GM12892 (cell line): Measurements from ENCODE around the gene ERCC4. TPM values are rescaled to one million over a fixed set of nuclear protein-coding genes. Genes with fewer than 3 reads are reported as not detected.
"Not testable (repeated sequence)": the region's sequence is repeated elsewhere in the genome, so short reads cannot be mapped to it uniquely, and the experiment has no call there.

Experiments used
- DNase-seq: peaks from one replicate; pipeline ENCODE4 v3.0.0; 2011; ENCODE audit not compliant: insufficient read length
- FAIRE-seq: peaks from 2 replicates; lab custom pipeline; 2011; peaks lifted over from hg19 to GRCh38; lab: Jason Lieb, UNC
- POLR2A ChIP-seq: IDR thresholded peaks from 2 replicates; pipeline ENCODE4 v1.6.1; 2011; ENCODE audit warnings: low read depth, low read length, control low read depth
- POLR2AphosphoS5 ChIP-seq: IDR thresholded peaks from 2 replicates; pipeline ENCODE4 v1.6.1; 2011; ENCODE audit warnings: low read depth, low read length, control low read depth
- TAF1 ChIP-seq: IDR thresholded peaks from 2 replicates; pipeline ENCODE4 v1.6.1; 2011; ENCODE audit warnings: low read depth, mild to moderate bottlenecking, control low read depth, low read length, borderline replicate concordance
- polyA plus RNA-seq: library from polyadenylated mRNA; unstranded; fragments of >200 nt; gene quantifications from one replicate; pipeline ENCODE4 v1.2.1, GENCODE V29; 2012; ENCODE audit warnings: missing spikeins, inconsistent platforms; ENCODE audit not compliant: missing spikeins

ERCC4 gene
- 3.6 TPM for polyA plus RNA-seq

GRCh38 chr16:13919683-13920509 lies at the start of gene ERCC4:
Gene ERCC4 (plus strand): TSS chr16:13920154. CDS start chr16:13920166, 12 bp downstream.
- DNase-seq (peak; percentile 88), FAIRE-seq (peak; percentile 98)
- TF ChIP-seq POLR2AphosphoS5 (peak; percentile 81), TAF1 (peak; percentile 81), POLR2A (peak; percentile 90)

GRCh38 chr16:13873835-13874438 lies 46.0 kb upstream of the ERCC4 start:
- DNase-seq (no peak), FAIRE-seq (no peak)
- TF ChIP-seq POLR2AphosphoS5 (no peak), TAF1 (no peak), POLR2A (no peak)

- no peak for TF ChIP-seq POLR2AphosphoS5
- TF ChIP-seq POLR2A: no peak
- TF ChIP-seq TAF1: no peak
- FAIRE-seq (no peak), DNase-seq (no peak)
Observed at GRCh38 chr16:13875614-13876284, 44.2 kb upstream of the ERCC4 start.

- DNase-seq: no peak
- no peak for TF ChIP-seq POLR2A
- TF ChIP-seq POLR2AphosphoS5: no peak
- TF ChIP-seq TAF1: no peak
- no peak for FAIRE-seq
Observed at GRCh38 chr16:13883276-13883675, 36.7 kb upstream of the ERCC4 start.

GRCh38 chr16:13883881-13884280 lies 36.1 kb upstream of the ERCC4 start:
- FAIRE-seq (no peak), DNase-seq (no peak)
- TF ChIP-seq POLR2AphosphoS5: no peak
- no peak for TF ChIP-seq TAF1
- no peak for TF ChIP-seq POLR2A

GRCh38 chr16:13885700-13886099 lies 34.3 kb upstream of the ERCC4 start:
- TF ChIP-seq POLR2AphosphoS5 (no peak), TAF1 (no peak), POLR2A (no peak)
- FAIRE-seq (no peak), DNase-seq (no peak)

- no peak for TF ChIP-seq POLR2A
- FAIRE-seq (no peak), DNase-seq (no peak)
Observed at GRCh38 chr16:13886608-13887007, 33.3 kb upstream of the ERCC4 start.

- not testable (repeated sequence) for DNase-seq, FAIRE-seq
Observed at GRCh38 chr16:13889323-13889722, 30.6 kb upstream of the ERCC4 start.

GRCh38 chr16:13892301-13892700 lies 27.7 kb upstream of the ERCC4 start:
- no peak for FAIRE-seq
- DNase-seq: no peak
- TF ChIP-seq TAF1: no peak
- TF ChIP-seq POLR2A: no peak
- no peak for TF ChIP-seq POLR2AphosphoS5

GRCh38 chr16:13895516-13895915 lies 24.4 kb upstream of the ERCC4 start:
- TF ChIP-seq POLR2AphosphoS5 (no peak), TAF1 (no peak), POLR2A (no peak)

GRCh38 chr16:13896543-13897182 lies 23.3 kb upstream of the ERCC4 start:
- TF ChIP-seq TAF1 (no peak), POLR2AphosphoS5 (no peak), POLR2A (no peak)
- no peak for DNase-seq
- no peak for FAIRE-seq

More at GRCh38 chr16:13895516-13895915, 24.4 kb upstream of the ERCC4 start:
- FAIRE-seq (no peak), DNase-seq (no peak)

- FAIRE-seq: no peak
- no peak for DNase-seq
Observed at GRCh38 chr16:13897806-13898205, 22.1 kb upstream of the ERCC4 start.

More at GRCh38 chr16:13897806-13898205, 22.1 kb upstream of the ERCC4 start:
- TF ChIP-seq POLR2AphosphoS5: no peak
- no peak for TF ChIP-seq POLR2A
- no peak for TF ChIP-seq TAF1
